A673 (cell line): ENCODE data around the gene DNAH2. TPM values are rescaled to one million over a fixed set of nuclear protein-coding genes. Genes with fewer than 3 reads are reported as not detected.

Source experiments
- BruUV-seq: library from RNA; stranded (reverse); fragments of 400-500 nt; replicated peaks from 2 replicates; lab custom pipeline; 2021; lab: Mats Ljungman, UMichigan
- CTCF ChIA-PET: fragments of 300-600 bp; sonication (Branson Sonifier 250); formaldehyde crosslinking; loops from one replicate; lab custom pipeline; 2022; ENCODE audit warnings: antibody characterized with exemption; lab: Charles Lee
- POLR2A ChIA-PET: fragments of 300-600 bp; sonication (Branson Sonifier 250); formaldehyde crosslinking; loops from one replicate; lab custom pipeline; 2022; ENCODE audit warnings: antibody characterized with exemption; ENCODE audit not compliant: low non-redundant PET; lab: Charles Lee
- DNase-seq: peaks from one replicate; pipeline ENCODE4 v3.0.0-alpha.2; 2015; ENCODE audit warnings: low spot score
- H3K27ac ChIP-seq: fragments of 200-600 bp; sonication (generic); 2 replicates; pipeline ENCODE4 v1.5.1; 2016; ENCODE audit warnings: mixed run types, low read depth, mild to moderate bottlenecking, mixed read lengths, antibody characterized with exemption, low read length; ENCODE audit not compliant: poor library complexity, severe bottlenecking
- H3K27me3 ChIP-seq: fragments of 200-600 bp; sonication (generic); replicated peaks from 2 replicates; pipeline ENCODE4 v1.6.1; 2017; ENCODE audit warnings: mixed run types, low read depth, mild to moderate bottlenecking, mixed read lengths, antibody characterized with exemption, low read length; ENCODE audit not compliant: insufficient read depth, poor library complexity
- H3K36me3 ChIP-seq: fragments of 200-600 bp; sonication (generic); 2 replicates; pipeline ENCODE4 v1.6.1; 2016; ENCODE audit warnings: mixed run types, mild to moderate bottlenecking, mixed read lengths, antibody characterized with exemption, low read length; ENCODE audit not compliant: insufficient read depth, poor library complexity, severe bottlenecking
- H3K4me1 ChIP-seq: fragments of 200-600 bp; sonication (generic); 2 replicates; pipeline ENCODE4 v1.6.1; 2017; ENCODE audit warnings: mixed run types, mild to moderate bottlenecking, mixed read lengths, antibody characterized with exemption, low read length; ENCODE audit not compliant: insufficient read depth, poor library complexity, severe bottlenecking
- H3K4me3 ChIP-seq: fragments of 200-600 bp; sonication (generic); 2 replicates; pipeline ENCODE4 v1.5.1; 2016; ENCODE audit warnings: low read depth, mixed run types, mild to moderate bottlenecking, mixed read lengths, low read length; ENCODE audit not compliant: poor library complexity, severe bottlenecking
- H3K9me3 ChIP-seq: fragments of 200-600 bp; sonication (generic); 2 replicates; pipeline ENCODE4 v1.6.1; 2016; ENCODE audit warnings: mixed run types, low read depth, mild to moderate bottlenecking, mixed read lengths, antibody characterized with exemption, low read length; ENCODE audit not compliant: poor library complexity, severe bottlenecking
- EZH2 ChIP-seq: fragments of 200-600 bp; sonication (generic); IDR thresholded peaks from 2 replicates; pipeline ENCODE4 v1.6.1; 2017; ENCODE audit warnings: borderline replicate concordance, low read depth, mild to moderate bottlenecking, mixed read lengths, antibody characterized with exemption, low read length; ENCODE audit not compliant: poor library complexity, severe bottlenecking
- intact Hi-C: fragments of 100-400 bp; cut with micrococcal nuclease; formaldehyde crosslinking; loops from one replicate; pipeline ENCODE4 v1.10.0; 2022; ENCODE audit not compliant: unreplicated experiment
- total RNA-seq: library from RNA; stranded (reverse); gene quantifications from 2 replicates; pipeline ENCODE4 v1.2.3, GENCODE V29; 2021
- TF ChIP-seq, protein P1 (sequence below): fragments of 300-800, 200-600 bp; sonication (generic); conservative IDR thresholded peaks from 2 replicates; pipeline ENCODE4 v1.5.1; 2017; ENCODE audit warnings: low read depth, mild to moderate bottlenecking, antibody characterized with exemption, low read length, moderate library complexity, mixed read lengths

DNAH2 gene
- total RNA-seq, 1 experiment from 2014 or later, result 0.15 TPM

DNA sequence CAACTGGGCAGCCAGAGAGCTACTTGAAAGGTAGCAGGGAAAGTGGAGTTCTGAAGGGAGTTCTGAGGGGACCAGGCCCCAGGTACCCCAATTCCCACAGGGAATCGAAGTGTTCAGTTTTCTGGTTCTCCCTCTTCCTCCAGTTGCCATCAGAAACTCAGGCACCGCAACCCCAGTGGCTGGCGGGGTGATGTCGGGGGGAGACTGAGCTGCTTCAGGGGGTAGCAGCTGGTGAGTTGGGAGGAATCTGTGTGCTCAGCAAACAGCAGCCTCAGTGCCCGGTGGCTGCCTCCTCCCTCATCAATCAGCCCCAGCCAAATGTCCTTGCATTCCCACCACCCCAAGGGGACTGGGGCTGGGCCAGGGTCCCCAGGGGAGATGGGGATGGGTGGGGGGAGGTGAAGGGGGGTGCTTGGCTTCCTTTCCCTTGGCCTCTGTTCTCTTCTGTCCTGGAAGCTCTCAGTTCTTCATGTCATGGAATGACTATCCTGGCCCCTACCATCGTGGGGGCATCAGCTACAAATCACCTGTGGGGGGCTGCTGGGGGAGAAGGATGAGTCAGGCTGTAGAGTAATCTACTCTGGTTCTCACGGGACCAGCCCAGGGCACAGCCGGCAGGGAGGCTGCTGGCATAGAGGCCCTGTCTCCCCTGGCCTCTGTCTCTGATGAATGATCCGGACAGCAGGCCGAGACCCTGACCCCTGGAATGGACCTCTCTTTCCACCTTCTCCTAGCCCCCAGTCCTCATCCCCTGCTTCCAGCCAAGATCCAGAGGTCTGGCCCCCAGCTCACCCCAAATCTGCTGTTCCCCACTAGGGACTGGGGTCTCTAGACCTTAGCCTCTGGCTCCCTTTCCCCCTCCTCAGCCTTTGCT is 2.6 kb upstream of the DNAH2 start:
- ChIA-PET CTCF (no interaction called here), POLR2A (interaction anchor here (0.6 kb wide), 1 partner anchor 60 kb away, joined by 4 read pairs; no protein-coding TSS in a partner anchor)
- H3K4me3 ChIP-seq, result no peak overlapping the region
- TF ChIP-seq EZH2, result no peak
- TF ChIP-seq, protein P1, sequence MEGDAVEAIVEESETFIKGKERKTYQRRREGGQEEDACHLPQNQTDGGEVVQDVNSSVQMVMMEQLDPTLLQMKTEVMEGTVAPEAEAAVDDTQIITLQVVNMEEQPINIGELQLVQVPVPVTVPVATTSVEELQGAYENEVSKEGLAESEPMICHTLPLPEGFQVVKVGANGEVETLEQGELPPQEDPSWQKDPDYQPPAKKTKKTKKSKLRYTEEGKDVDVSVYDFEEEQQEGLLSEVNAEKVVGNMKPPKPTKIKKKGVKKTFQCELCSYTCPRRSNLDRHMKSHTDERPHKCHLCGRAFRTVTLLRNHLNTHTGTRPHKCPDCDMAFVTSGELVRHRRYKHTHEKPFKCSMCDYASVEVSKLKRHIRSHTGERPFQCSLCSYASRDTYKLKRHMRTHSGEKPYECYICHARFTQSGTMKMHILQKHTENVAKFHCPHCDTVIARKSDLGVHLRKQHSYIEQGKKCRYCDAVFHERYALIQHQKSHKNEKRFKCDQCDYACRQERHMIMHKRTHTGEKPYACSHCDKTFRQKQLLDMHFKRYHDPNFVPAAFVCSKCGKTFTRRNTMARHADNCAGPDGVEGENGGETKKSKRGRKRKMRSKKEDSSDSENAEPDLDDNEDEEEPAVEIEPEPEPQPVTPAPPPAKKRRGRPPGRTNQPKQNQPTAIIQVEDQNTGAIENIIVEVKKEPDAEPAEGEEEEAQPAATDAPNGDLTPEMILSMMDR, result no peak
- BruUV-seq, result no TSS peak
- H3K9me3 ChIP-seq, result no peaks in the 10 kb centered on the region
- DNase-seq, result no peak
- H3K27ac ChIP-seq, result no peak overlapping the region
- H3K27me3 ChIP-seq, result no peaks in the 10 kb centered on the region
- intact Hi-C loops, result no loop called here
- peaks cover 18% of the 10 kb centered on the region for H3K4me1 ChIP-seq
- H3K36me3 ChIP-seq, result no peaks in the 10 kb centered on the region

DNA sequence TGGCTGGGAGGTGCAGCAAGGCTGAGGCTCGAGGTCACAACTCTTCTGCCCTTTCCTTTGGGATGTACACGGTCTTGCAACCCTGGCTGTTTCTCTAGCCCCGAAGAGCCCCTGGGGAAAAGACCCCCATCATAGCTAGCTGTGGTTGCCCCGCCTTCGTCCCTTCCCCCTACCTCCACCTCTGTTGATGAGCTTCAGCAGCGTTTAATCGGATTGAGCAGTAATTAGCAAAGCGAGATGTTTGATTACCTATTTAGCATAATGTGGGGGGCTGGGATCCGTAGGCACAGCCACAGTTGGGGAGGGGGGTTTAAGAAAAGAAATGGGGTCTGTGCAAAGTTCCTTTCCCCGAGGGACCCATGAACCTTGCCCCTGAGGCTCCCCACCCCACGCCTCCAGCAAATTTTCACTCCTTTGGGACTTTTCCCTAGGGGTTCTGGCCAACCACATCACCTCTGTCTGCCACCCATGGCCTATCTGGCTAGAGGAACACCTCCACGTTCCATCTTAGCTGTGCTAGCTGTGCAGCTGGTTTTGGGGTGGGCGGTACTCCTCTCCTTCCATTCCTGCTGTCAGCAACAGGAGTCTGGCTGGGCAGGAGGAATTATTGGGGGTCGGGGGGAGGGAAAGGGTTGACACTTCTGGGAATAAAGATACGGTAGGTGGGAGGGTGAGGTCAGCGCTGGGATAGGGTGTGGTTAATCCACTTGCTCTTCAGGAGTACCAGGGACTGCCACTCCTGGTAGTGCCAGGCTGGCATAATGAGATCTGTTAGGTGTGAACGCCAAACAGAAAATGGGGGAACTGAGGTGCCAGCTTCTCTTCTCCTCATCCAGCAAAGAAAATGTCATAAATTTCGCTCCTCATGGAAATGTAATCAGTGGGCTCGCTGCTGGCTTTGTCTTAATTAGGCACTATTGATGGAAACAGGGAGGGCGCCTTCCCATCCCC is 1.3 kb upstream of the DNAH2 start:
- Histone ChIP-seq H3K4me1 (peaks cover 18% of the 10 kb centered on the region), H3K36me3 (no peaks in the 10 kb centered on the region), H3K4me3 (peak overlapping the region; percentile 61), H3K27me3 (no peaks in the 10 kb centered on the region), H3K9me3 (no peaks in the 10 kb centered on the region), H3K27ac (no peak overlapping the region)
- no peak for TF ChIP-seq EZH2
- TF ChIP-seq, protein P1, result no peak
- BruUV-seq, result no TSS peak
- intact Hi-C loops, result no loop called here
- no peak for DNase-seq
- ChIA-PET CTCF (interaction anchor here (1.0 to 1.4 kb wide), 5 partner anchors 10 to 274 kb away, joined by 3 to 4 read pairs (median 4); partner anchors contain the start of gene EFNB3), POLR2A (interaction anchor here (0.7 kb wide), 1 partner anchor 10 kb away, joined by 3 read pairs; no protein-coding TSS in a partner anchor)

DNA sequence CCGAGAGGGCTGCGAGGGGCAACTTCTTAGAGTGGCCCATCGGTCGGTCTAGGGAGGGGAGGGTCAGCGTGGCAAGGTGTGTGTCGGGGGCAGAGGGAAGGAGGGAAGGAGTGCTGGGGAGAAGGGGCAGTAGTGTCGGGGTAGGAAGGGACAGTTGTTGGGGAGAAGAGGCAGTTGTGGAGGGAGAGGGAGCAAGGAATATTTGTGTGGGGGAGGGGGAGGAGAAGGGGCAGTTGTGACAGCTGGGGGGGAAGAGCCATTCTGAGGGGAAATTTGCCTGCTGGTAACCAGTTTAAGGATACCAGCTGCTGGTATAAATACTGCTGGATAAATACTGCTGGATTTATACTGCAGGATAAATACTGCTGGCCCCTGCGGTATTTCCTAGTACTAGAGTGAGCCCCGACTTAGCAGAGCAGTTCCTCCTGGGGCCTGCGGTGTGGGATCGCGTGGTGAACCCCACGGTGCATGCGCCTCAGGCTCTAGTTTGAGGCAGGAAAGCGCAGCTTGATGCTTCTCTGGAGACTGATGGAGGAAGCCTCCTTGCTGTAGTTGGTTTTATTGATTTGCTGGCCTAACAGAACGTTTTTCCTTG is 309 bp downstream of the DNAH2 start:
- Histone ChIP-seq H3K27me3 (no peaks in the 10 kb centered on the region), H3K9me3 (no peaks in the 10 kb centered on the region), H3K36me3 (no peaks in the 10 kb centered on the region), H3K4me3 (peak overlapping the region; percentile 61), H3K4me1 (peaks cover 18% of the 10 kb centered on the region), H3K27ac (no peak overlapping the region)
- ChIA-PET CTCF (interaction anchor here (0.6 to 1.4 kb wide), 4 partner anchors 10 to 436 kb away, joined by 3 to 4 read pairs (median 4); partner anchors contain the start of gene SLC2A4), POLR2A (no interaction called here)
- TF ChIP-seq, protein P1, result no peak
- no peak for TF ChIP-seq EZH2
- no peak for DNase-seq
- BruUV-seq, result no TSS peak
- intact Hi-C loops, result loop anchor here (1.0 kb wide), 1 partner anchor 14 kb away; no protein-coding TSS in a partner anchor
